Stimulated activated CD4-positive, alpha-beta T cell treated with anti-CD3 and anti-CD28 coated beads, TNF-alpha, amount 100 ng/mL, for 48 hours (primary cell): ENCODE data around the gene MPST.

ENCODE experiments used
- DNase-seq, 3 donors: peaks; one replicate each; pipeline ENCODE4 v3.0.0-alpha.2; 2020; ENCODE audit warnings: low read depth in 3 of 3

Gene MPST

DNA sequence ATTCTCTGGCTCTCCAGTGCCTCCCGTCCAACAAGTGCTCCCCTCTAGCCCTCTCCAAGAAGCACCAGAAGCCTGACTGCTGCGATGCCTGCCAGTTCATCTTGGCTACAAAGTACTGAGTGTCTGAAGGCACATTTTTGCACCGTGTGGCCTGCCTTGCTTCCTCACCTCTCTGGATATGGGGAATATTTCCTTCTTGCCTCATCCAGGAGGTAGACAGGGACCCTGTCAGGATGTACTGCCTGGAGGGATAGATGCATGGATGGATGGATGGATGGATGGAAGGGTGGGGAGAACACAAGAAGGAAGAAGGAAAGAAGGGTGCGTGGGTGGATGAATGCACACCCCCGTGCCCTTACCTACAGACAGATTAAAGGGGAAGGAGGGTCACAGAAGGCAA, 59.6 kb downstream of the MPST start:
- no peak for DNase-seq
